ENCODE measurements around the gene TTLL9.

- no peak for TF ChIP-seq CTCF (IDR thresholded peaks at IDR 0.05)
- TF ChIP-seq POLR2A (IDR thresholded peaks at IDR 0.05): no peak
Measured at GRCh38 chr20:31896049-31896448, 25.6 kb downstream of the TTLL9 start.

All from thyroid gland (tissue), 4 donors.